Kidney capillary endothelial cell (primary cell): ENCODE results near the gene MTFR1L.

Experiments used
- DNase-seq: peaks from one replicate; pipeline ENCODE4 v3.0.0-alpha.2; 2018; ENCODE audit warnings: low spot score

Gene MTFR1L

DNA sequence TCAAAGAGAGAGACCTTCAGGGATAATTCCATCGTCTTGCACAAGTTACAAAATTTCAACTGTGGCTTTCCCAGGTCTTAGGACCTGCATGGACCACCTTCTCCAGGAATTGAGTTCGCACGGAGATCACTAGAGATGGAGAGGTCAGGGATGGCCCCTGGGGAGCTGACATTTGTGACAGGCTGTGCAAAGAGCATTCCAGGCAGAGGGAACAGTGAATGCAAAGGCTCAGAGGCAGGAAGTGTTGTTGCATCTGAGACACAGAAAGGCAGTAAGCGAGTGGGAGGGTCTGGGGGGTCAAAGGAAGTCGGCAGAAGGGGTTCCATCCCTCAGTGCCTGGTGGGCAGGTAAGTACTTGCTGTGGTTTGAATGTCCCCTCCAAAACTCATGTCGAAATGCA is 29.3 kb upstream of the MTFR1L start:
- DNase-seq, result no peak

- DNase-seq, result no peak
Observed at GRCh38 chr1:25792115-25792514, 27.6 kb upstream of the MTFR1L start.

DNA sequence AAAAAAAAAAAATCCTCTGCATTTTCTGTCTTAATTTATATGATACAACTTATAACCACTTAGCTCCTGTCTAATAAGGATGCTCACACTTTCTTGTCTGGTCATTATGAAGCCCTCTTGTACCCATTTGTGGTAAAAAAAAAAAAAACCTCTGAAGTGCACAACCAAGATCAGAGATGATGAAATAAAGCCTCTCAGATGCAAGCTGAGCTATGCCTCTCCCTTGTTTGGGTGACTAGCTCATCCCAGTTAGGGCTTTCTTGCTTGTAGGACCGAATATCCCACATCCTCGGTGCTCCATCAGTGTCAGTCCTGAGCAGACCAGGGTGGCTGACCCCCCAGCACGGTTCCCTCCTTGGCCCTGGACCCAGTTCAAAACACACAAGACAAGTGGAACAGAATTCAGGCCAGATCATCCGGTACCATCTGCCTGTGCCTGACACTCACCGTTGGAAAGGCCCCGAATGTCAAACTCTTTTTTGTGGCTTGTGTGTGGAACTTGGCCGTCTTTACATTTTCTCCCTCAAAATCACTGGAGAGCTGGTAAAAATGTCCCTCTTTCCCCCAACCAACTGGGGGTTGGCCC is 26.1 kb upstream of the MTFR1L start:
- DNase-seq, result no peak

GRCh38 chr1:25794325-25794724 is 25.4 kb upstream of the MTFR1L start:
- DNase-seq, result no peak

DNA sequence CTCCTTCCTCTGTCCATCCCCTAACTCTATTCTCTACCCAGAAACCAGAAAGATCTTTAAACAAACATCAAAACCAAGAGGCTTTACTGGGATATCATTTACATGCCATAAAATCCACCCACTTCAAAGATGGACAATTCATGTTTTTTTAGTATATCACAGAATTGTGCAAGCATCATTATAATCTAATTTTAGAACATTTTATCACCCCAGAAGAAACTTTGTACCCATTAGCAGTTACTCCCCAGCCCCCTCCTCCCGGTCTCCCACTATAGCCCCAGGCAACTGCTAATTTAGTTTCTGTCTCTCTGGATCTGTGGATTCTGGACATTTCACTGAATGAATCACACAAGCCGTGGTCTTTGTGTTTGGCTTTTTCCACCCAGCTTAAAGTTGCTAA is 24.5 kb upstream of the MTFR1L start:
- DNase-seq, result no peak

GRCh38 chr1:25795946-25796810 is 23.6 kb upstream of the MTFR1L start:
- no peak for DNase-seq

DNA sequence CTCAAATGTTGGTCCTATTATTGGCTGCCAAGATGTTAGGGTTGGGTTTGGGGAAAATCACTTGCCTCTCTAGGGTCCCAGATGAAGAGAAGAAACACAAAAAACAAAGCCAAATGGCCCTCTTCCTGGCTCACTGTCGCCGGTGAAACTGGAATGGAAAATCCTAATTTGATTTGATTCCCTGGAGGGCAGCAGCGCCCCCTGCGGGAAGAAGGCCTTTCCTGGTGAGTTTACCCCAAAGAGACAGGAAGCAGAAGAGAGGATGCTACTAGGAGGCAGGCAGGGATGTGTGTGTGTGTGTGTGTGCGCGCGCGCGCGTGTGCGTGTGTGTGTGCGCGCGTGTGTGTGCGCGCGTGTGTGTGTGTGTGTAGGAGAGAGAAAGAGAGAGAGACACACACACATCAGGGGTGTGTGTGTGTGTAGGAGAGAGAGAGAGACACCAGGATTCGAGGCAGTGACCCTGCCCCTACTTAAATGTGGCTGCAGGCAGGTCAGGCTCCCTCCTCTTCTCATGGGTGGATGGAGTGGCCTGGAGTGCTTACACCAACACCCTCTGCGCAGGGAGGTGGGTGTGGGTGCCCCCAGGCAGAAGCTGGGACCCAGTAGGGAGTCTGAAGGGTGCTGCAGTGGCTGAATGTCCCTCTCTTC is 22.8 kb upstream of the MTFR1L start:
- peak; percentile 75 for DNase-seq

DNA sequence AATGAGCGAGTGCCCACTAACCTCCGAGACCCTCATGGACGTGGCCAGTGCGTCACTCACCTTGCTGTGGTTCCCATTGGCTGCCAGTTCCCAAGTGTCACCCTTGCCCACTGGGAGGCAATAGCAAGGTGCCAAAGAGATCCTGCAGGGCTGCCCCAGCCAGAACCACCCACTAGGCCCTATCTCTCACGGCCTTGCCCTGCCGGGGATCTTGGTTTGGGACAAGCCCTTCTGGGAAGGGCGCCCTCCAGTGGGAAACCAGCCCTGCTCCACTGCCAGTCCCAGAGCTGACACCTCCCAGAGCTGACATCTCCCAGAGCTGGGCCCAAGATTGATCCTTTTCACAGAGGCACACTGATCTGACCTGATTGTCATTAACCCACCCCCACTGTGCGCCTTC is 21.8 kb upstream of the MTFR1L start:
- peak; percentile 31 for DNase-seq

- no peak for DNase-seq
Observed at GRCh38 chr1:25798666-25799351, 20.9 kb upstream of the MTFR1L start.

- no peak for DNase-seq
Observed at GRCh38 chr1:25799352-25799934, 20.3 kb upstream of the MTFR1L start.

- peak; percentile 33 for DNase-seq
Observed at GRCh38 chr1:25799935-25800702, 19.6 kb upstream of the MTFR1L start, which contains the start of gene SELENON. TSS of gene SELENON (plus strand) at chr1:25800193. CDS start at chr1:25800231, 38 bp downstream.

DNA sequence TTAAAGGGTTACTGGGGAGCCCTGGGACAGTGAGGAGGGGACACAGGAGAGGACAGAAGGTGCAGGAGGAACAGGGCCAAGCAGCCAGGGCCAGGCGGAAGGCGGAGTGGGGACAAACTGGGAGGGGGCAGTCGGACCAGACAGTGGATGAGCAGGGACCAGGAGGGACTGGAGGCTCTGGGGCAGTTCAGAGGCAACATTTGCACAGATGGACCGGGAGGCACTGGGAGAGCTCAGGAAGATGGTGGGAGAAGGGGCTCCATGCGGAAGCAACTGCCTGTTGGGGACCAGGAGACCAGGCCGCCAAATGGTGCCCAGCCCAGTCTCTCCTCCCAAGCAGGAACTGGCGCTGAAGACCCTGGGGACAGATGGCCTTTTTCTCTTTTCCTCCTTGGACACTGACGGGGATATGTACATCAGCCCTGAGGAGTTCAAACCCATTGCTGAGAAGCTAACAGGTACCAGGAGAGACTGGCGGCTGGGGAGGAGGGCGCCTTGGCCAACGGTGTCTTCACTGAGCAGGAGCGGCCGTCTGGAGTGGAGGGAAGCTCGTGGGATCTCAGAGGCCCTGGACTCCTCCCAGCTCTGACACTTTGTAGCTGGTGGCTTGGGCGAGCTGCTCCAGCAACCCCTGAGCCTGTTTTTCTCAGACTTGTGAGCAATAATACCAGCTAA is 18.9 kb upstream of the MTFR1L start:
- no peak for DNase-seq

GRCh38 chr1:25802915-25803314 is 16.8 kb upstream of the MTFR1L start:
- no peak for DNase-seq

DNA sequence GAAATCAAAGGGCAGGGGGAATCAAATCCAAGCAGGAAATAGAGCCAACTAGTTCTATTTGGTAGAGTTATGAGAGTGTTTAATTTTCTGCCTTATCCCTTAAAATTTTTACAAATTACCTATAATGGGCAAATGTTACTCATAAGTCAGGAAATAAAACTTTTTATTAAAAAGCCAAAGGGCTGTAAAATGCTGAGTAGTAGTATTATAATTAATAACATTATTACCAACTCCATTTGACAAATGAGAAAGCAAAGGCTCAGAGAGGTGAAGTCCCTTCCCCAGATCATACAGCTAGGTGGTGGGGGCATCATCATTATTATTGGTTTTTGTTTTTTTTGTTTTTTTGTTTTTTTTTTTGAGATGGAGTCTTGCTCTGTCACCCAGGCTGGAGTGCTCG is 16.4 kb upstream of the MTFR1L start:
- DNase-seq, result no peak

- no peak for DNase-seq
Observed at GRCh38 chr1:25804244-25804963, 15.3 kb upstream of the MTFR1L start.

- no peak for DNase-seq
Observed at GRCh38 chr1:25804964-25805862, 14.5 kb upstream of the MTFR1L start.

DNA sequence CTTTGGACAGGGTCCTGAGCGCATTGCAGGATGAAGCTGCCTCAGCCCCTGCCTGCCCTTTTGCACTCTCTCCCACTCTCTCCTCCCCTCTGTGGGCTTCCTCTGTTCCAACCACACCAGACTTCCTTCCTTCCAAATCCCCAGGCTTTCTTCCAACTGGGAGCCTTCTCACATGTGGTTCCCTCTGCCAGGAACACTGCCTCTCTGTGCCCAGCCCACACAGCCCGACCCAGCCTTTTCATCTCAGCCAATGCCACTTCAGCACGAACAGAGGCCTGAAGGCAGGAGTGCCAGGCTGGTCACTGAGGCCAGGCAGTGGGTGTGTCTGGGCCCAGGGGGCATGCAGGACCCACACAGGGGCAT is 13.9 kb upstream of the MTFR1L start:
- DNase-seq, result no peak

- no peak for DNase-seq
Observed at GRCh38 chr1:25806418-25806817, 13.3 kb upstream of the MTFR1L start.
